Liver (tissue), 9 donors: Measurements from ENCODE around the gene MPP7. TPM values are rescaled to one million over a fixed set of nuclear protein-coding genes. Genes with fewer than 3 reads are reported as not detected.

Experiments used
- DNase-seq: peaks from one replicate; pipeline ENCODE4 v3.0.0-alpha.2; 2017; ENCODE audit warnings: low spot score
- H3K27ac ChIP-seq, 2 donors: one replicate each; pipeline ENCODE4 v1.7.0; 2013; ENCODE audit warnings: inconsistent platforms in 2 of 2, low read length in 2 of 2, control low read depth in 1 of 2, low read depth in 1 of 2, mild to moderate bottlenecking in 1 of 2
- H3K27me3 ChIP-seq, 4 donors: one replicate each; pipeline versions ENCODE4 v1.6.1 to v1.7.0; 2013; ENCODE audit warnings: low read length in 3 of 4, inconsistent platforms in 1 of 4, mild to moderate bottlenecking in 1 of 4, moderate library complexity in 1 of 4; ENCODE audit not compliant: control insufficient read depth in 4 of 4, insufficient read depth in 4 of 4
- H3K36me3 ChIP-seq, 4 donors: one replicate each; pipeline versions ENCODE4 v1.6.1 to v1.7.0; 2013; ENCODE audit warnings: low read length in 3 of 4, mild to moderate bottlenecking in 3 of 4, low read depth in 1 of 4, moderate library complexity in 1 of 4; ENCODE audit not compliant: control insufficient read depth in 4 of 4, insufficient read depth in 3 of 4
- H3K4me1 ChIP-seq, 4 donors: one replicate each; pipeline versions ENCODE4 v1.6.1 to v1.7.0; 2013; ENCODE audit warnings: low read length in 3 of 4, mild to moderate bottlenecking in 3 of 4, moderate library complexity in 1 of 4; ENCODE audit not compliant: control insufficient read depth in 4 of 4, insufficient read depth in 4 of 4
- H3K4me3 ChIP-seq, 3 donors: one replicate each; pipeline versions ENCODE4 v1.6.1 to v1.7.0; 2013; ENCODE audit warnings: low read length in 3 of 3, control low read depth in 1 of 3, low read depth in 1 of 3, mild to moderate bottlenecking in 1 of 3
- H3K9ac ChIP-seq, 2 donors: one replicate each; pipeline ENCODE4 v1.7.0; 2013; ENCODE audit warnings: low read length in 2 of 2, mild to moderate bottlenecking in 2 of 2, moderate library complexity in 2 of 2, control low read depth in 1 of 2, low read depth in 1 of 2
- H3K9me3 ChIP-seq, 4 donors: one replicate each; pipeline versions ENCODE4 v1.6.1 to v1.7.0; 2013; ENCODE audit warnings: low read length in 3 of 4; ENCODE audit not compliant: control insufficient read depth in 4 of 4
- ATF3 ChIP-seq: IDR thresholded peaks from 2 replicates; pipeline ENCODE4 v1.6.1; 2016; ENCODE audit warnings: antibody characterized with exemption
- CTCF ChIP-seq: fragments of 150-350 bp; IDR thresholded peaks from 2 replicates; pipeline ENCODE4 v1.5.1; 2017; ENCODE audit warnings: improper control_type of control experiment, low read depth, low read length; ENCODE audit not compliant: missing input control
- EGR1 ChIP-seq, 2 donors: IDR thresholded peaks; 2 replicates each; pipeline ENCODE4 v1.6.1; 2016 to 2018; ENCODE audit warnings: antibody characterized with exemption in 2 of 2, low read depth in 2 of 2
- FOXA2 ChIP-seq: IDR thresholded peaks from 2 replicates; pipeline ENCODE4 v1.6.1; 2016; ENCODE audit warnings: antibody characterized with exemption
- GABPA ChIP-seq, 2 donors: IDR thresholded peaks in 1 of 2; conservative IDR thresholded peaks in 1 of 2; 2 replicates each; pipeline ENCODE4 v1.6.1; 2016; ENCODE audit warnings: antibody characterized with exemption in 2 of 2, mild to moderate bottlenecking in 1 of 2, moderate library complexity in 1 of 2
- HNF4A ChIP-seq, 2 donors: conservative IDR thresholded peaks; 2 replicates each; pipeline ENCODE4 v1.6.1; 2016; ENCODE audit warnings: antibody characterized with exemption in 2 of 2, mild to moderate bottlenecking in 2 of 2
- HNF4G ChIP-seq: IDR thresholded peaks from 2 replicates; pipeline ENCODE4 v1.6.1; 2016; ENCODE audit warnings: antibody characterized with exemption
- JUND ChIP-seq, 2 donors: IDR thresholded peaks; 2 replicates each; pipeline ENCODE4 v1.6.1; 2016; ENCODE audit warnings: antibody characterized with exemption in 2 of 2
- MAX ChIP-seq: IDR thresholded peaks from 2 replicates; pipeline ENCODE4 v1.6.1; 2016; ENCODE audit warnings: antibody characterized with exemption
- NR2F2 ChIP-seq: IDR thresholded peaks from 2 replicates; pipeline ENCODE4 v1.6.1; 2016; ENCODE audit warnings: antibody characterized with exemption
- RAD21 ChIP-seq, 2 donors: IDR thresholded peaks; 2 replicates each; pipeline ENCODE4 v1.6.1; 2016; ENCODE audit warnings: antibody characterized with exemption in 2 of 2, mild to moderate bottlenecking in 2 of 2
- RXRA ChIP-seq, 2 donors: IDR thresholded peaks; 2 replicates each; pipeline ENCODE4 v1.6.1; 2017 to 2018; ENCODE audit warnings: antibody characterized with exemption in 2 of 2, mild to moderate bottlenecking in 1 of 2
- SP1 ChIP-seq: IDR thresholded peaks from 2 replicates; pipeline ENCODE4 v1.6.1; 2018; ENCODE audit warnings: antibody characterized with exemption, mild to moderate bottlenecking
- TAF1 ChIP-seq: conservative IDR thresholded peaks from 2 replicates; pipeline ENCODE4 v1.6.1; 2016; ENCODE audit warnings: antibody characterized with exemption, mild to moderate bottlenecking
- WGBS: extraction: QIAGEN DNeasy Blood & Tissue Kit; methylation state at CpG from one replicate; pipeline ENCODE4 v1.1.7; 2013; 5-methylcytosine and 5-hydroxymethylcytosine counted together
- polyA plus RNA-seq, 2 donors: library from polyadenylated mRNA; stranded (reverse) in 1 of 2; unstranded in 1 of 2; fragments of 200-250 nt in 1 of 2; fragments of >200 nt in 1 of 2; fragmentation: Nextera tagmentation in 1 of 2; extraction: Ambion mirVana in 1 of 2; gene quantifications; one replicate each; pipeline versions ENCODE4 v1.2.1 to v1.2.3, GENCODE V29; 2013 to 2015
- total RNA-seq, 2 donors: library from RNA; depleted of rRNA; stranded (reverse); fragments of >200 nt; gene quantifications; one replicate each; pipeline ENCODE4 v1.2.3, GENCODE V29; 2014
- TF ChIP-seq, protein P1 (sequence below): IDR thresholded peaks from 2 replicates; pipeline ENCODE4 v1.6.1; 2016; ENCODE audit warnings: antibody characterized with exemption, mild to moderate bottlenecking
- TF ChIP-seq, protein P2 (sequence below): IDR thresholded peaks from 2 replicates; pipeline ENCODE4 v1.6.1; 2016; ENCODE audit warnings: antibody characterized with exemption
- donor health status: healthy.
- donor health status: healthy.
- donor health status: healthy.
- donor health status: healthy.
- donor health status: healthy.

Gene MPP7
- total and polyA plus RNA-seq, 4 donors = 0.69 to 3.8 (median 2.5) TPM

DNA sequence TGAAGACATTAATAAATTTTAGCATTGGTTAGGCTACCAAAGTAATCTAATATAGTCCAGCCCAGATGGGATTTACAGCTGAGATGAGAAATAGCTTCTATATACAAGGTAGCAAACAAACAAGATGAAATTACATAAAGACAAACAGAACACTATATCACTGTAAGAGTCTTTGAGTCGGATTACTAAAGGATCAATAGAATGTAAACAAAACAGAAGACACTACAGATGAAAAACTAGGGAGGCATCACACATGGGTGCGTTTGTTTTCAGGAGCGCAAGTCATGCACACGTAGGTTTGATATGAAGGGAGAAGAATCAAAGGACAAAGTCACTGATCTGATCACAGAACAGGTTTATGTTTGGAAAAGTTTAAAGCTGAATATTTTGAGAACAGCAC is 26.5 kb downstream of the MPP7 start:
- 75% methylated on average over 4 of the region's 4 CpGs for WGBS

DNA sequence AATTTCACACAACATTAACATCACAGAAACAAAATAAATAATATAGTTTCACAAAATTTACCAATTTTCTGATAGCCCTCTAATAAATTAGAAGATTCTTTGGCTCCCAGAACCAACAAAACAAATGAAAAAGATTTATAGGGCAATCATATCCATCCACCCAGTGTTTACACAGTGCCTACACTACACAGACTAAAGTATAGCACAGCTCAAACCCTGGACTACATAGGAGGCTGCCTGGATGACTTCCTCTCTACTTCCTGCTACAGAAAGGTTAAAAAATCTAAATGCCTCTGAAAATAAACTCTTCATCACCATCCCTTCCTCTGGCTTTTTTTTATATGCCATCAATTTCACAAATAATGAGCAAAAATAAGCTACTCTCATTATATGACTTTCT is 28.4 kb downstream of the MPP7 start:
- Histone ChIP-seq H3K27ac (no peak overlapping the region), H3K27me3 (no peaks in the 10 kb centered on the region), H3K4me1 (no peaks in the 10 kb centered on the region), H3K9ac (no peak overlapping the region), H3K9me3 (no peaks in the 10 kb centered on the region), H3K4me3 (no peak overlapping the region), H3K36me3 (no peaks in the 10 kb centered on the region)
- TF ChIP-seq EGR1 (IDR thresholded peaks at IDR 0.05; ENCODE audit: low read depth in 2 of 2) (no peak), HNF4A (conservative IDR thresholded peaks at IDR 0.05) (no peak)
- DNase-seq = no peak

More for the DNA sequence above, 26.5 kb downstream of the MPP7 start:
- DNase-seq = no peak
- Histone ChIP-seq H3K4me3 (no peak overlapping the region), H3K36me3 (no peaks in the 10 kb centered on the region), H3K27me3 (no peaks in the 10 kb centered on the region), H3K27ac (no peak overlapping the region), H3K9me3 (no peaks in the 10 kb centered on the region), H3K4me1 (no peaks in the 10 kb centered on the region), H3K9ac (no peak overlapping the region)
- TF ChIP-seq JUND (IDR thresholded peaks at IDR 0.05) (no peak), HNF4G (no peak), CTCF (no peak), FOXA2 (no peak), NR2F2 (no peak), RXRA (IDR thresholded peaks at IDR 0.05) (no peak), SP1 (no peak), GABPA (IDR thresholded peaks at IDR 0.05 in 1 of 2, conservative IDR thresholded peaks at IDR 0.05 in 1 of 2) (no peak), EGR1 (IDR thresholded peaks at IDR 0.05; ENCODE audit: low read depth in 2 of 2) (no peak), ATF3 (no peak), MAX (no peak), TAF1 (no peak), HNF4A (conservative IDR thresholded peaks at IDR 0.05) (no peak)
- TF ChIP-seq, protein P1, sequence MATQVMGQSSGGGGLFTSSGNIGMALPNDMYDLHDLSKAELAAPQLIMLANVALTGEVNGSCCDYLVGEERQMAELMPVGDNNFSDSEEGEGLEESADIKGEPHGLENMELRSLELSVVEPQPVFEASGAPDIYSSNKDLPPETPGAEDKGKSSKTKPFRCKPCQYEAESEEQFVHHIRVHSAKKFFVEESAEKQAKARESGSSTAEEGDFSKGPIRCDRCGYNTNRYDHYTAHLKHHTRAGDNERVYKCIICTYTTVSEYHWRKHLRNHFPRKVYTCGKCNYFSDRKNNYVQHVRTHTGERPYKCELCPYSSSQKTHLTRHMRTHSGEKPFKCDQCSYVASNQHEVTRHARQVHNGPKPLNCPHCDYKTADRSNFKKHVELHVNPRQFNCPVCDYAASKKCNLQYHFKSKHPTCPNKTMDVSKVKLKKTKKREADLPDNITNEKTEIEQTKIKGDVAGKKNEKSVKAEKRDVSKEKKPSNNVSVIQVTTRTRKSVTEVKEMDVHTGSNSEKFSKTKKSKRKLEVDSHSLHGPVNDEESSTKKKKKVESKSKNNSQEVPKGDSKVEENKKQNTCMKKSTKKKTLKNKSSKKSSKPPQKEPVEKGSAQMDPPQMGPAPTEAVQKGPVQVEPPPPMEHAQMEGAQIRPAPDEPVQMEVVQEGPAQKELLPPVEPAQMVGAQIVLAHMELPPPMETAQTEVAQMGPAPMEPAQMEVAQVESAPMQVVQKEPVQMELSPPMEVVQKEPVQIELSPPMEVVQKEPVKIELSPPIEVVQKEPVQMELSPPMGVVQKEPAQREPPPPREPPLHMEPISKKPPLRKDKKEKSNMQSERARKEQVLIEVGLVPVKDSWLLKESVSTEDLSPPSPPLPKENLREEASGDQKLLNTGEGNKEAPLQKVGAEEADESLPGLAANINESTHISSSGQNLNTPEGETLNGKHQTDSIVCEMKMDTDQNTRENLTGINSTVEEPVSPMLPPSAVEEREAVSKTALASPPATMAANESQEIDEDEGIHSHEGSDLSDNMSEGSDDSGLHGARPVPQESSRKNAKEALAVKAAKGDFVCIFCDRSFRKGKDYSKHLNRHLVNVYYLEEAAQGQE = no peak

DNA sequence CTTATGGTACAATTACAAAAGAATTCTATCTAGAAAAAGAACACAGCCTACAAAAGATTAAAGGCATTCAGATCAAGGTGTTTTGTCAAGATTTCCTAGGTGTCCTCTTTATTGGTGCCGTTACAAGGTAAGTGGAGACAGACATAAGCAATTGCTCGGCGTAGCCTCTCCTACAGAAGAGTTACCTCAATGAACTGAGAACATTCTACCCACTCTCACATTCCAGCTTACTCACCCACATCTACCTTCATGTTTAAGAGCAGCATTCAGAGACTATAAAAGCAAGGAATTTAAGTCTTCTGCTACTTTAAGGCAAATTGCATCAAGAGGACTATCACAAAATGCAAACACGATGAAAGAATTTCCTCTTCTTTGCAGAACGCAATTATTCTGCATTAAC is 29.5 kb downstream of the MPP7 start:
- no peaks in the 10 kb centered on the region for H3K27me3 ChIP-seq
- H3K4me3 ChIP-seq = no peak overlapping the region
- WGBS = 91% methylated on average over 5 of the region's 5 CpGs
- TF ChIP-seq CTCF = no peak
- TF ChIP-seq FOXA2 = no peak
- TF ChIP-seq MAX = no peak
- TF ChIP-seq, protein P2, sequence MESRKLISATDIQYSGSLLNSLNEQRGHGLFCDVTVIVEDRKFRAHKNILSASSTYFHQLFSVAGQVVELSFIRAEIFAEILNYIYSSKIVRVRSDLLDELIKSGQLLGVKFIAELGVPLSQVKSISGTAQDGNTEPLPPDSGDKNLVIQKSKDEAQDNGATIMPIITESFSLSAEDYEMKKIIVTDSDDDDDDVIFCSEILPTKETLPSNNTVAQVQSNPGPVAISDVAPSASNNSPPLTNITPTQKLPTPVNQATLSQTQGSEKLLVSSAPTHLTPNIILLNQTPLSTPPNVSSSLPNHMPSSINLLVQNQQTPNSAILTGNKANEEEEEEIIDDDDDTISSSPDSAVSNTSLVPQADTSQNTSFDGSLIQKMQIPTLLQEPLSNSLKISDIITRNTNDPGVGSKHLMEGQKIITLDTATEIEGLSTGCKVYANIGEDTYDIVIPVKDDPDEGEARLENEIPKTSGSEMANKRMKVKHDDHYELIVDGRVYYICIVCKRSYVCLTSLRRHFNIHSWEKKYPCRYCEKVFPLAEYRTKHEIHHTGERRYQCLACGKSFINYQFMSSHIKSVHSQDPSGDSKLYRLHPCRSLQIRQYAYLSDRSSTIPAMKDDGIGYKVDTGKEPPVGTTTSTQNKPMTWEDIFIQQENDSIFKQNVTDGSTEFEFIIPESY = no peak
- no peak for TF ChIP-seq SP1
- no peak for TF ChIP-seq HNF4A (conservative IDR thresholded peaks at IDR 0.05)
- TF ChIP-seq TAF1 = no peak
- no peak for TF ChIP-seq EGR1 (IDR thresholded peaks at IDR 0.05; ENCODE audit: low read depth in 2 of 2)
- TF ChIP-seq HNF4G = no peak
- TF ChIP-seq NR2F2 = no peak
- no peak for TF ChIP-seq GABPA (IDR thresholded peaks at IDR 0.05 in 1 of 2, conservative IDR thresholded peaks at IDR 0.05 in 1 of 2)
- TF ChIP-seq ATF3 = no peak
- no peak for TF ChIP-seq RXRA (IDR thresholded peaks at IDR 0.05)
- TF ChIP-seq RAD21 (IDR thresholded peaks at IDR 0.05) = no peak

More for the DNA sequence above, 29.5 kb downstream of the MPP7 start:
- H3K27ac ChIP-seq = no peak overlapping the region
- H3K9ac ChIP-seq = no peak overlapping the region
- H3K9me3 ChIP-seq = no peaks in the 10 kb centered on the region
- no peaks in the 10 kb centered on the region for H3K4me1 ChIP-seq
- H3K36me3 ChIP-seq = no peaks in the 10 kb centered on the region
- no peak for DNase-seq
